MM.1S (cell line): ENCODE results near the gene MZT1.

ENCODE experiments used
- DNase-seq: peaks from one replicate; pipeline ENCODE4 v3.0.0-alpha.2; 2015
- H2AFZ ChIP-seq: fragments of 300-600 bp; sonication (generic); 2 replicates; pipeline ENCODE4 v1.6.0; 2016; ENCODE audit warnings: antibody characterized with exemption, low read length
- H3F3A ChIP-seq: fragments of 300-600 bp; sonication (generic); 2 replicates; pipeline ENCODE4 v1.6.1; 2016; ENCODE audit warnings: mild to moderate bottlenecking, antibody characterized with exemption, low read length, moderate library complexity, mixed read lengths; ENCODE audit not compliant: insufficient read depth
- H3K27ac ChIP-seq: fragments of 300-600 bp; sonication (generic); 2 replicates; pipeline ENCODE4 v1.5.1; 2016; ENCODE audit warnings: mild to moderate bottlenecking, low read length
- H3K27me3 ChIP-seq: fragments of 300-600 bp; sonication (generic); replicated peaks from 2 replicates; pipeline ENCODE4 v1.6.0; 2016; ENCODE audit warnings: low read length; ENCODE audit not compliant: insufficient read depth
- H3K36me3 ChIP-seq: fragments of 300-600 bp; sonication (generic); replicated peaks from 2 replicates; pipeline ENCODE4 v1.6.1; 2016; ENCODE audit warnings: mild to moderate bottlenecking, low read length, mixed read lengths; ENCODE audit not compliant: insufficient read depth
- H3K4me1 ChIP-seq: fragments of 300-600 bp; sonication (generic); 2 replicates; pipeline ENCODE4 v1.6.1; 2016; ENCODE audit warnings: low read length, mixed read lengths
- H3K4me2 ChIP-seq: fragments of 300-600 bp; sonication (generic); 2 replicates; pipeline ENCODE4 v1.6.0; 2016; ENCODE audit warnings: low read depth, low read length
- H3K4me3 ChIP-seq: fragments of 300-600 bp; sonication (generic); 2 replicates; pipeline ENCODE4 v1.5.1; 2016; ENCODE audit warnings: low read length, mixed read lengths
- H3K79me2 ChIP-seq: fragments of 300-600 bp; sonication (generic); 2 replicates; pipeline ENCODE4 v1.6.1; 2016; ENCODE audit warnings: mixed run types, low read length, mixed read lengths
- H3K9ac ChIP-seq: fragments of 300-600 bp; sonication (generic); 2 replicates; pipeline ENCODE4 v1.6.1; 2016; ENCODE audit warnings: low read length, mixed read lengths
- H3K9me2 ChIP-seq: fragments of 300-600 bp; sonication (generic); replicated peaks from 2 replicates; pipeline ENCODE4 v1.6.1; 2016; ENCODE audit warnings: mild to moderate bottlenecking, low read length, mixed read lengths; ENCODE audit not compliant: insufficient read depth
- H3K9me3 ChIP-seq: fragments of 300-600 bp; sonication (generic); replicated peaks from 2 replicates; pipeline ENCODE4 v1.6.1; 2016; ENCODE audit warnings: mild to moderate bottlenecking, low read length, mixed read lengths; ENCODE audit not compliant: insufficient read depth
- H4K20me1 ChIP-seq: fragments of 300-600 bp; sonication (generic); 2 replicates; pipeline ENCODE4 v1.6.1; 2016; ENCODE audit warnings: mild to moderate bottlenecking, low read length, moderate library complexity, mixed read lengths; ENCODE audit not compliant: insufficient read depth
- EZH2 ChIP-seq: fragments of 300-600 bp; sonication (generic); optimal IDR thresholded peaks from 2 replicates; pipeline ENCODE3; 2017; ENCODE audit warnings: low read depth, mild to moderate bottlenecking, antibody characterized with exemption, low read length, mixed read lengths
- EZH2phosphoT487 ChIP-seq: fragments of 300-600 bp; sonication (generic); IDR thresholded peaks from 2 replicates; pipeline ENCODE4 v1.6.1; 2018; ENCODE audit warnings: antibody characterized with exemption, low read length
- TF ChIP-seq, protein P1 (sequence below): fragments of 300-600 bp; sonication (generic); IDR thresholded peaks from 2 replicates; pipeline ENCODE4 v1.5.1; 2016; ENCODE audit warnings: antibody characterized with exemption, low read length, mixed read lengths

MZT1 gene

DNA sequence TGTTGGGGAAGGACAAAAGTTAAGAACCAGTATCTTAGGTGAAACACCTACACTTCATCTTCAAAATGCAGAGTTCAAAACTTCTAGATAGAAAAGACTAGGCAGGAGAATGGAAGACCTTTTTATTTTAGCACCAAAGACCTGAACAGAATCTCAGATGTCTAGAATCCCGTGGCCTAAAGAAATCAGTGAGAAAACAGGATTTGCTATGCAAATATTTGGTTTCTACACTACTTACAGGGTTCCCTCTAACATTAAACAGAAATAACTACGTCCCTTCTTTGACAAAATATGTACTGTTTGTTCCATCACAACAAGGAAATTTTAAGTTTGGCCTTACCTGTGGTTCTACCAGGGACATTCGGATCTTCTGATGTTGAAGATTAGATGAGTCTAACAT is 32.8 kb upstream of the MZT1 start:
- no peaks in the 10 kb centered on the region for H3K9me3 ChIP-seq
- H3K4me2 ChIP-seq: no peak overlapping the region
- H3K36me3 ChIP-seq: no peaks in the 10 kb centered on the region
- DNase-seq: no peak
- TF ChIP-seq EZH2 (no peak), EZH2phosphoT487 (no peak)
- TF ChIP-seq, protein P1, sequence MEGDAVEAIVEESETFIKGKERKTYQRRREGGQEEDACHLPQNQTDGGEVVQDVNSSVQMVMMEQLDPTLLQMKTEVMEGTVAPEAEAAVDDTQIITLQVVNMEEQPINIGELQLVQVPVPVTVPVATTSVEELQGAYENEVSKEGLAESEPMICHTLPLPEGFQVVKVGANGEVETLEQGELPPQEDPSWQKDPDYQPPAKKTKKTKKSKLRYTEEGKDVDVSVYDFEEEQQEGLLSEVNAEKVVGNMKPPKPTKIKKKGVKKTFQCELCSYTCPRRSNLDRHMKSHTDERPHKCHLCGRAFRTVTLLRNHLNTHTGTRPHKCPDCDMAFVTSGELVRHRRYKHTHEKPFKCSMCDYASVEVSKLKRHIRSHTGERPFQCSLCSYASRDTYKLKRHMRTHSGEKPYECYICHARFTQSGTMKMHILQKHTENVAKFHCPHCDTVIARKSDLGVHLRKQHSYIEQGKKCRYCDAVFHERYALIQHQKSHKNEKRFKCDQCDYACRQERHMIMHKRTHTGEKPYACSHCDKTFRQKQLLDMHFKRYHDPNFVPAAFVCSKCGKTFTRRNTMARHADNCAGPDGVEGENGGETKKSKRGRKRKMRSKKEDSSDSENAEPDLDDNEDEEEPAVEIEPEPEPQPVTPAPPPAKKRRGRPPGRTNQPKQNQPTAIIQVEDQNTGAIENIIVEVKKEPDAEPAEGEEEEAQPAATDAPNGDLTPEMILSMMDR: no peak
- no peak overlapping the region for H3K27ac ChIP-seq
- no peaks in the 10 kb centered on the region for H3K27me3 ChIP-seq
- no peak overlapping the region for H3K9ac ChIP-seq
- H3K4me3 ChIP-seq: no peak overlapping the region
- H2AFZ ChIP-seq: no peak overlapping the region
- no peaks in the 10 kb centered on the region for H3K79me2 ChIP-seq
- H3F3A ChIP-seq: no peaks in the 10 kb centered on the region
- H3K4me1 ChIP-seq: no peaks in the 10 kb centered on the region
- H3K9me2 ChIP-seq: no peaks in the 10 kb centered on the region
- H4K20me1 ChIP-seq: no peaks in the 10 kb centered on the region

- H3K4me1 ChIP-seq: no peaks in the 10 kb centered on the region
- H3K9ac ChIP-seq: no peak overlapping the region
- H4K20me1 ChIP-seq: no peaks in the 10 kb centered on the region
- H3K79me2 ChIP-seq: no peaks in the 10 kb centered on the region
- no peak overlapping the region for H2AFZ ChIP-seq
- no peaks in the 10 kb centered on the region for H3K36me3 ChIP-seq
- no peak overlapping the region for H3K4me3 ChIP-seq
- no peaks in the 10 kb centered on the region for H3K9me3 ChIP-seq
- TF ChIP-seq EZH2phosphoT487 (no peak), EZH2 (no peak)
- TF ChIP-seq, protein P1: no peak
- H3F3A ChIP-seq: no peaks in the 10 kb centered on the region
- H3K4me2 ChIP-seq: no peak overlapping the region
- no peaks in the 10 kb centered on the region for H3K27me3 ChIP-seq
- no peak overlapping the region for H3K27ac ChIP-seq
- H3K9me2 ChIP-seq: no peaks in the 10 kb centered on the region
- DNase-seq: no peak
These were observed 30.5 kb upstream of the MZT1 start for GRCh38 chr13:72757792-72758535.

DNA sequence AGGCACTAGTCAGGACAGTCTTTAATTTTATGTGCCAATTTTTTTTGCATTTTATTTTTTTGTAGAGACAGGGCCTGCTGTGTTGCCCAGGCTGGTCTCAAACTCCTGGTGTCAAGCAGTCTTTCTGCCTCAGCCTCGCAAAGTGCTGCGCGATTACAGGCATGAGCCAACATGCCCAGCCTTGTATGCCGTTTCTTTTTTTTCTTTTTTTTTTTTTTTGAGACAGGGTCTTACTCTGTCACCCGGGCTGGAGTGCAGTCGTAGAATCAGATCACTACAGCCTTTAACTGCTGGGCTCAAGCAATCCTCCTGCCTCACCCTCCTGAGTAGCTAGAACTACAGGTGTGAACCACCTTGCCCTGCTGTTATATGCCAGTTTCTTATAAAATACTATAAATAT is 26.7 kb upstream of the MZT1 start:
- Histone ChIP-seq H3K27me3 (no peaks in the 10 kb centered on the region), H4K20me1 (no peaks in the 10 kb centered on the region), H3K9me3 (no peaks in the 10 kb centered on the region), H3K4me2 (no peak overlapping the region), H3K4me3 (no peak overlapping the region), H3K4me1 (no peaks in the 10 kb centered on the region), H3K9ac (no peak overlapping the region), H3K79me2 (no peaks in the 10 kb centered on the region), H3F3A (no peaks in the 10 kb centered on the region), H3K27ac (no peak overlapping the region), H3K9me2 (no peaks in the 10 kb centered on the region), H3K36me3 (no peaks in the 10 kb centered on the region), H2AFZ (no peak overlapping the region)
- DNase-seq: no peak
- TF ChIP-seq EZH2phosphoT487: no peak

DNA sequence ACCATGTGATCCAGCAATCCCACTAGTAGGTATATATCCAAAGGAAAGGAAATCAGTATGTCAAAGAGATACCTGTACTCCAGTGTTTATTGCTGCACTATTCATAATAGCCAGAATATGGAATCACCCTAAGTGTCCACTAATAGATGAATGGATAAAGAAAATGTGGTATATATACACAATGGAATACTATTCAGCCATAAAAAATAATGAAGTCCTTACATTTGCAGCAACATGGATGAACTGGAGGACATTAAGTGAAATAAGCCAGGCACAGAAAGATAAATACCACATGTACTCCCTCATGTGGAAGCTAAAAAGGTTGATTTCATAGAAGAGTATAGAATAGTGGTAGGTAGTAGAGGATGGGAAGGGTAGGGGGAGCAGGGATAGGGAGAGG is 23.8 kb upstream of the MZT1 start:
- H3K9me3 ChIP-seq: no peaks in the 10 kb centered on the region
- H2AFZ ChIP-seq: no peak overlapping the region
- H3K9me2 ChIP-seq: no peaks in the 10 kb centered on the region
- no peaks in the 10 kb centered on the region for H4K20me1 ChIP-seq
- no peak overlapping the region for H3K4me3 ChIP-seq
- no peaks in the 10 kb centered on the region; the same call in 1 of the 2 replicates for H3K36me3 ChIP-seq
- H3K4me2 ChIP-seq: no peak overlapping the region
- no peak overlapping the region for H3K27ac ChIP-seq
- no peaks in the 10 kb centered on the region for H3K27me3 ChIP-seq
- H3K9ac ChIP-seq: no peak overlapping the region
- no peaks in the 10 kb centered on the region for H3K4me1 ChIP-seq
- DNase-seq: no peak
- no peaks in the 10 kb centered on the region for H3F3A ChIP-seq
- H3K79me2 ChIP-seq: no peaks in the 10 kb centered on the region
- TF ChIP-seq, protein P1: no peak
- TF ChIP-seq EZH2phosphoT487 (no peak), EZH2 (no peak)
